Cerebellar cortex (tissue), 1 donor: ENCODE data around the gene BARHL1.
"Not testable (repeated sequence)": the region's sequence is repeated elsewhere in the genome, so short reads cannot be mapped to it uniquely, and the experiment has no call there.

ENCODE experiments used
- DNase-seq: peaks from one replicate; pipeline ENCODE4 v3.0.0-alpha.2; 2015; ENCODE audit warnings: low spot score

The BARHL1 gene

DNA sequence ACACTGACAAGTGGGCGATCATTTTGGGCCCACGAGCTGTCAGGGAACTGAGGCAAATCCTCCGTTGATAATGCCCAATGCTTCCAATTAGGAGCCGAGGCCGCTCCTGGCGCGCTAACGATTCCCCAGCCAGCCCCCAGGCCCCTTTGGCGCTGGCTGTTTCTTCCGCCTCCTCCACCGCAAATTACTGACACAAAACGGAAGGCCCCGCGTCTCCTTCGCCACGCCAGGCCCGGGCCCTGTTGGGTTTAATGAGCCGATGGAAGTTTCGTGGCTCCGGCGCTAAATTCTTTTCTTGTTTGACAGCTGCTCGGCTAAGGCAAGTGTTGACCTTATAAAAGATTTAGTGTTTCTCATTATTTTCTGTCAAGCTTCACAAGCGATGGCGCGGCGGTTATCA lies 25.7 kb upstream of the BARHL1 start:
- no peak for DNase-seq

DNA sequence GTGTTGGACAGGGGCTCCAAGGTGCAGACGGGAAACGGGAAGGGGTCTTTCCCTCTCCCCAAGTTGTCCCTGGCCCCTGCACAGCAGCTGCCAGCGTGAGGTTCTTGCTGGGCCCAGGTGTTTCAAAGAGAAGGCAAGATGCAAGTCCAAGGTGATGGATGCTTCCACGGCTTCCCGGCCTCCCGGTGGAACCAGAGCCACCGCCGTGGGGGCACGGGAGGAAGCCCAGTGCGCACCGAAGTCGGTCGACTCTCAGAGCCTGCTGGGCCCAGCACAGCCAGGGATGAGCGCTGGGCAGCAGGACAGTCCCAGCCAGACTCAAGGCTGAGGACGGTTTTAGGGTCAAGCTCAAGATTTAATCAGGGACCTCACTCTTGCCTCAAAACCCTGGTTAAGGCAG lies 25.2 kb upstream of the BARHL1 start:
- DNase-seq = no peak

DNA sequence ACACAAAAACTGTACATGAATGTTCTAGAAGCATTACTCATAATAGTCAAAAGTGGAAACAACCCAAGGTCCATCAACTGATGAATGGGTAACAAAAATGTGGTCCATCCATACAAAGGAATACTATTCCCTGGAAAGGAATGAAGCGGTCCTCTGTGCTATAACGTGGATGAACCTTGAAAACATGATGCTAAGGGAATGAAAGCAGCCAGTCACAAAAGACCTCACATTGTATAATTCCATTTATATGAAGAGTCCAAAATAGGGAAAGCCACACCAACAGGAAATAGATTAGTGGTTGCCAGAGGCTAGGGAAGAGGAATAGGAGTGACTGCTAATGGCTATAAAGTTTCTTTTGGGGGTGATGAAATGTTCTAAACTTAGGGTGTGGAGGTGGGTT lies 22.7 kb upstream of the BARHL1 start:
- DNase-seq = no peak

DNA sequence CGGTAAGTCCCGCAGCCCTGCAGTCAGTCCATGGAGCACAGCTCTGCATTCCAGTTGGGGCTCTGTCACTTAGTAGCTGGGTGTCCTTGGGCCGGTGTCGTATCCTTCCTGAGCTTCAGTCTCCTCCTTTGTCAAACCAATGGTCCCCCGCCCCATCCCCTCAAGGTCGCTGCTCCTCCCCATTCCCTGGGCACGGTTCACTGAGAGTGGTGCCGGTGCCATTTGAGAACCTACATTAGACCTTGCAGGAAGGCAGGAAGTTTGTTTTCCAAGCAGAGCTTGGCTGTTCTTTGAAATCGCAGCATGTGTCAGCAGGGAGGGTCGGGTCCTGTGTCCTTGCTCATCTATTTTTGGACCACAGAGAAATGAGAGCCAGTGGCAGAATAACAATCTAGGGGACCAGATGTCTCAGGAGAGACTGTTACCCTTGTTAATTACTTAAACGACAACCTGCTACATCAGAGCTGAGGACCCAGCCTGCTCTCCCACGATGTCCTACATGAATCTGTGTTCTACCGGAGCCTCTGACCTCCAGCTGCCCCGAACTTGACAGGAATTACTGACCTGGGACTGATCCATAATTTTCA lies 21.7 kb upstream of the BARHL1 start:
- peak; percentile 80 for DNase-seq

DNA sequence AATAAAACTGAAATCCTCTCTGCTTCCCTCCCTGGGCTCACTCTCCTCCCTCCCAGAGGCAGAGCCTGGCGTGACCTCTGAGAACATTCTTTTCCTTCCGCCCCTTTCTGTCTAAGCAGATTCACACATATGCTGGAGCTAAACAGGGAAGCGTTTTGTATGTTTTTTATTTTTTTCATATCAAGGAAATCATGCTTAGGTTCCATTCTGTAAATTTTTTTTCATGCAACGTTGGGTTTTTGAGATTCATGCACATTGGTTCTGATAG lies 20.2 kb upstream of the BARHL1 start:
- DNase-seq = no peak

DNA sequence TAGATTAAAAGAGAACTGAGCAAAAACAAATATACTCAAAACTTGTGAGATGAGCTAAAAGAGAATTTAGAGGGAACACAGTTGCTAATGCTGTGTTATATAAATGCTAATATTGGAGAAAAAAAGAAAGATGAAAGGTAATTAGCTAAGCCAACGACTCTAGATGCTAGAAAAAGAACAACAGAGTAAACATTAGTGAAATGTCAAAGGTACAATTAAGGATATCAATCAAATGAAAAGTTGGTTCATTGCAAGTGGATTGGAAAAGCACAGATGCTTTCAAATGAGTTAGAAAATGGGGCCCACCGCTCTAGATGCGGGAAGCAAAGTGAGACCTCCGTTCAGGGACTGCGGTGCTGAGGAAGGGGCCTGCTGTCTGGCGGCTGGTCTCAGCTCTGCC lies 17.9 kb upstream of the BARHL1 start:
- no peak for DNase-seq

DNA sequence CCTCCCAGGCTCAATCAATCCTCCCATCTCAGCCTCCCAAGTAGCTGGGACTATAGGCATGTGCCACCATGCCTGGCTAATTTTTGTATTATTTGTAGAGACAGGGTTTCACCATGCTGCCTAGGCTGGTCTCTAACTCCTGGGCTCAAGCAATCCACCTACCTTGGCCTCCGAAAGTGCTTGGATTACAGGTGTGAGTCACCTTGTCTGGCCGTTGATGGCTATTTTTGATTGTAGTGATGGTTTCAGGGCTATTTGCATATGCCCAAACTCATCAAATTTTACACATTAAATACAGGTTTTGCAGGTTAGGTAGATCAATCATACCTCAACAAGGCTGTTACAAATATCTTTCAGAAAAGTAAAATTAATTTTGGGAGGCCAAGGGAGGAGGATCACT lies 13.6 kb upstream of the BARHL1 start:
- not testable (repeated sequence) for DNase-seq

DNA sequence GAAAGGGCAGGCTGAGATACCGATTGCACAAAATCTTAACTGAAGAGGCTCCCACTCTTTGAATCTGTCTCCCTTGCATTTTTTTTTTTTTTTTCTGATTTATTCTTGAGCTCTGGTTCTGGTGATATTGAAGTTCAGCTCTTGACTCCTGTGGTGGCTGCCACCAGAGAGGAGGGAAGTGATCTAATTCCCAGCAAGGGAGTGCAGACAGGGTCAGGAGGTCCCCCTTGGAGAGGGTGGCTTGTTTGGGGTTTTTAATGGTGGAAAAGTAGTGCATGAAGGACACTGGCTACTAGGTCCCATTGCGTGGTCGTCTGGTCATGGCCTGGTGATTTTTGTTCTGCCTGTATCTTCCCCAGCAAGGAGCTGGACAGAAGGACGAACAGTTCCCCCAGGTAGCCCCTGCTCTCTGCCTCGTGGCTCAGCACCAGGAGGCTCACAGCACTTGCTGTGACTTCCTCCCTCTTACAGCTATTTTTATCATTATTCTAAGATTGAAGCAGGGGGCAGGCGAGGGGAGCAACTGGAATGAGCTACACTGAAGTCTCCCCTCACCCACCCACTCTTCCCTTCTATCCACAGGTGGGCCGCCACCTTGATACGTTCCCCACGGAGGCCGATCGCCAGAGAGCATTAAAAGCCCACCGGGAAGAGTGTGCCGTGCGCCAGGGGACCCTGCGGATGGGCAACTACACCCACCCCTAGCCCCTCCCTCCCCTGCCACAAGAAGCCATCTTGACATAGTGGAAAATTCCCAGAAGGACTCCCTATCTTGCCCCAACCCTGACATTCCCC lies 10.4 kb upstream of the BARHL1 start:
- DNase-seq = no peak

DNA sequence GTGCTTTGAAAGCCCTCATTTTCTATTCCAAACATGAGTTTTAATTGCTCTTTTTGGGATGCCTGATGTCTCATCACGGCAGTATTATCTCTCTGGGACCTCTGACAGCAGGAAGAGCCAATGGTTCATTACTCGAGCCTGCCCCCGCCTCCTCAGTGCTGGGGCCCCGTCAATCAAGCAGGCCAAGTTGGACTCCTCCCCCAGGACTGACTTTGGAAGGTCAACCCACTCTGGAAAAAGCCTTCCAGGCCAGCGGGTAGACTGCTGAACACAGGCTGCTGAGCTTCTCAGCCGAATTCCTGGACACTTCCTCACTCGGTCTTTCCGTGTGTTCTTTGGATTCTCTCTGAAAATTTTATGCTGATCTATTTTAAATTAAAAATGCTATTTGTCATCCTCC lies 9.5 kb upstream of the BARHL1 start:
- DNase-seq = no peak

DNA sequence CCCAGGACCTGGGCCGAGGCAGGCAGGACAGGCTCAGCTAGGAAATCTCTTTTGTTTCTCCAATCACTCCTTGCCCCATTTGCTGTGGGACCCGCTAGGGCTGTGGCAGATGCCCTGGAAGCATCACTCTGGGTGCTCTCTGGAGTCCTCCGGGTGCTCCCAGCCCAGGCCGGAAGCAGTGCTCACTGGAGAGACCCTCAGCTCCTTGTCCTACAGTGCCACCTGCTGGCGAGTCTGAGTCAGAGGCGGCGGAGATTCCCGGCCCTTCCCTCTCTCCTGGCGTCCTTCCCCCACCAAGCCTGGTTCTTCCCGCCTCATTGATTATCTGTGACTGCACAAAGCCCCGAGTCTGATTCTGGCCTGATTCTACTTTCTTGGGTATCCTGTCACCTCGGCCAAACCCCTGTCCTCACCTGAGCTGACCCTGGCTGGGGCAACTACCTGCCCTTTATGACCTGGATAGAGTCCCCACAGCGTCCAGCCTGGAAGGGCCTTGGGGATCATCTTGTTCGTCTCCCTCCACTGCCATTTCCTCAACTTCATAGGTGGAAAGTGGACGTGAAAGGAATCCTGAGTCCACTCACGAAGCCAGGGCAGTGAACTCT lies 7.3 kb upstream of the BARHL1 start:
- peak; percentile 89 for DNase-seq

DNA sequence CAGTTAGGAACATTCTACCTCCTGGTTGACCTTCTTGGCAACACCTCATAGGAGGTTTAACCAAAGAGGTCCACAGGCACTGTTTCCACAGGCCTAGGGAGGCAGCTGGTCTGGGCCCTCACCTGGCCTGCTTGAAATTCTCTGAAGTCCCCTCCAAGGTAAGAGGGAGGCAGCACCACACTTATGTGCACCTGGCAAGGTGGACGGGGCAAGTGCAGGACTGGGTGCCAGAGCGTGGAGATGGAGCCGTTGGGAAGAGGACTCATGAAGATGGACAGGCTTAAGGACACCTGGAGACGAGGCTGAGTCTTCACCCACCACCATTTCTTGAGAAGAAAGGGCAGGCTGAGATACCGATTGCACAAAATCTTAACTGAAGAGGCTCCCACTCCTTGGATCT lies 6.6 kb upstream of the BARHL1 start:
- DNase-seq = peak; percentile 4

DNA sequence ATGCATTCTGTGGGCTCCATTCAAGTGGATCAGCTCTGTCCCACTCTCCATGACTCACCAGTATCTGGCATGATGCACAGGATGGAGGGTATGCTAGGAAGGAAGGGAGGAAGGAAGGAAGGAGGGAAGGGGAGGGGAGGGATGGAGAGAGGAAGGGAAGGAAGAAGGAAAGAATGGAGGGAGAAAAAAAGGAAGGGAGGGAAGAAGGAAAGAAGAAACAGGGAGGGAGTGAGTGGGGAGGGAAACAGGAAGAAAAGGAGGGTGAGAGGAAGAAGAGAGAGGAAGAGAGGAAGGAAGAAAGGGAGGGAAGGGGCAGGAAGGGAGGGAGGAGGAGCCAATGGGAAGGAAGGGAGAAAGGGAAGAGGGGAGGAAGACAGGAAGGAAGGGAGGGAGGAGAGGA lies 5.3 kb upstream of the BARHL1 start:
- DNase-seq = no peak

DNA sequence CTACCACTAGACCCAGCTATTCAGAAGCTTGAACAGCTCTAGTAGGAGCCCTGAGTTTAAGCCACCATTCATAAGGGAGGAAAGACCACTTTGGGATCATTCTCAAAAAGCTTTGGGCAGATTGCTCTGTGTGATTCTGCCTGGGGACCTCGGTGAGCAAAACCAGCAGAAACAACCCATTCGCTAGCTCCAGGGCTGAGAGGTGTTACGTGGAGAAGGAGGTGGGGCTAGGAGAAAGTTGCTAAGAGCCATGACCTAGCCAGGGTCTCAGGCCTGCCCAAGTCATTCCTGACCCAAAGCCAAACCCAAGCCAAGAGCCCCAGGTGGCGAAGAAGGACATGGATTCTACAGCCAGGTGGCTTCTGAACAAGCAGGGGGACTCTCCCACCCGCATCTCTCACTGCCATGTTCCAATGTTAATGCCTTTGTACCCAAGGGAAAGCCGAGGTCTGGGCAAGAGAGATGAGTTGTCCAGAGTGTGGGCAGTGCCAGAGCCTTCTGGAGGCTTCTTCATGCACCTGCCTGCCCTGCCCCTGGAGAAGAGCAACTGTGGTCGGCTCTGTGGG lies 4.0 kb upstream of the BARHL1 start:
- DNase-seq = peak; percentile 35

DNA sequence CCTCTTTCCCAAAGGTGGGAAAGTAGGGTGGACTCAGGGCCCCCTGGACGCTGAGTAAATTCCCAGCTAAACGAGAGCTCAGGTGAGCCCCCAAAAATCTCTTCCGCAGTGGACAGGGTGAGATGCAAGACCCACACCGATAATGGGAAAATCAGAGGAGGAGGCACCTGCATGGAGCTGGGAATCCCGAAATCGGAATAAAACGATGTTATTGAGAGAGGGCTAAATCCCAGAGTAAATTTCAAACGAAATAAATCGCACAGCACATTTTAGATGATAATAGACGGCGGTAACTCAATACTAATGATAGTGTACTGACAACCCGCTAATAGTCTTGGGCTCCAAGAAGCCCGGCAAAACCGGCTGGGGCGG lies 3.0 kb upstream of the BARHL1 start:
- peak; percentile 39 for DNase-seq

DNA sequence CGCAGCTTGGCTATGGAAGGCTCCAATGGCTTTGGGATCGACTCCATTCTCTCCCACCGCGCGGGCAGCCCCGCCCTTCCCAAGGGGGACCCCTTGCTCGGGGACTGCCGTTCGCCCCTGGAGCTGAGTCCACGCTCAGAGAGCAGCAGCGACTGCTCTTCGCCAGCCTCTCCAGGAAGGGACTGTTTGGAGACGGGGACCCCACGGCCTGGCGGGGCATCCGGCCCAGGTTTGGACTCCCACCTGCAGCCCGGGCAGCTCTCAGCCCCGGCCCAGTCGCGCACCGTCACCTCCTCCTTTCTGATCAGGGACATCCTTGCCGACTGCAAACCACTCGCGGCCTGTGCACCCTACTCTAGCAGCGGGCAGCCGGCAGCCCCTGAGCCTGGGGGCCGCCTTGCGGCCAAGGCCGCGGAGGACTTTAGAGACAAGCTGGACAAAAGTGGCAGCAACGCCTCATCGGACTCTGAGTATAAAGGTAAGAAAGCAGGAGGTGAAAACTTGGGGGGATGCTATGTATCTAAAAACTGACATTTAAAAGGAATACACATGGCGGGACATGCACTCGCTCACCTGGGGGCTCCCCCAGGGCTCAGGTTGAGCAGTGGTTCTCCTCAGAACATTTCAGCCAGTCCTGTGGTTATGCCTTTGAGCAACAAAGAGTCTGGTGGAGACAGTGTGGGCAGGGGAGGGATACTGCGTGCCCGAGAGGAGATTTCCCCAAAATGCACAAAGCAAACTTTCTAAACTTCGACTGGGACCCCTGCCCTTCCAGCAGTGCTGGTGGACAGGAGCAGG lies 579 bp downstream of the BARHL1 start:
- DNase-seq = peak; percentile 38

DNA sequence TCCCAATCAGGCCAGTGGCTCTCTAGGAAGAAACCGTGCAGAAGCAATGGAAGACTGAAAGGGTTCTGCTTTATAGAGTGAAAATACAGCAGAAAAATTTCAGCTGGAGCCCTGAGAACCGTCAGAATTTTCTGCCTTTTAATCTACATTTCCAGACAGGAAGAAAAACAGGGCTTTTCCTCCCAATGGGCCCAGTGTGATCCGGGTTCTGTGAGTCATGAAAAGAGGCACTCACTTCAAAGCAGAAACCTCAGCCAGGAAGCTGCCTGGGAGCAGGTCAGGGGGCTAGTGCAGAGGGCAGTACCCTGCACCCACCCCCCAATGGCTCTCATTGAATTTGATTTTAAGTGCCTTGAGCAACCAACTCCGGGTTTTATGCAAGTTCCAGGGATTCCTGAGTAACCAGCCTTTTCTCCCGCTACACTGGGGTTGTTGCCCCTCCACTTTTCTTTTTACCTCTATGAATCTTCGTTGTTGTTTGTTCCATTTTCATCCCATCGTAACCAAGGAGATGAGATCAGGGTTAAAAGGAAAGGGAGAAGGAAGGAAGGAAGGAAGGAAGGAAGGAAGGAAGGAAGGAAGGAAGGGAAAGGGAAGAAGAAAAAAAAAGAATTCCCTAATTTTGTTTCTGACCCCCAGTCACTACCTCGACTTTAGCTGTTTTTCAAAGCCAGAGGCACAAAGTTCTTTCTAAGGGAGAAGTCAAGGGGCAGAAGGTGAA lies 1.3 kb downstream of the BARHL1 start:
- peak; percentile 40 for DNase-seq

DNA sequence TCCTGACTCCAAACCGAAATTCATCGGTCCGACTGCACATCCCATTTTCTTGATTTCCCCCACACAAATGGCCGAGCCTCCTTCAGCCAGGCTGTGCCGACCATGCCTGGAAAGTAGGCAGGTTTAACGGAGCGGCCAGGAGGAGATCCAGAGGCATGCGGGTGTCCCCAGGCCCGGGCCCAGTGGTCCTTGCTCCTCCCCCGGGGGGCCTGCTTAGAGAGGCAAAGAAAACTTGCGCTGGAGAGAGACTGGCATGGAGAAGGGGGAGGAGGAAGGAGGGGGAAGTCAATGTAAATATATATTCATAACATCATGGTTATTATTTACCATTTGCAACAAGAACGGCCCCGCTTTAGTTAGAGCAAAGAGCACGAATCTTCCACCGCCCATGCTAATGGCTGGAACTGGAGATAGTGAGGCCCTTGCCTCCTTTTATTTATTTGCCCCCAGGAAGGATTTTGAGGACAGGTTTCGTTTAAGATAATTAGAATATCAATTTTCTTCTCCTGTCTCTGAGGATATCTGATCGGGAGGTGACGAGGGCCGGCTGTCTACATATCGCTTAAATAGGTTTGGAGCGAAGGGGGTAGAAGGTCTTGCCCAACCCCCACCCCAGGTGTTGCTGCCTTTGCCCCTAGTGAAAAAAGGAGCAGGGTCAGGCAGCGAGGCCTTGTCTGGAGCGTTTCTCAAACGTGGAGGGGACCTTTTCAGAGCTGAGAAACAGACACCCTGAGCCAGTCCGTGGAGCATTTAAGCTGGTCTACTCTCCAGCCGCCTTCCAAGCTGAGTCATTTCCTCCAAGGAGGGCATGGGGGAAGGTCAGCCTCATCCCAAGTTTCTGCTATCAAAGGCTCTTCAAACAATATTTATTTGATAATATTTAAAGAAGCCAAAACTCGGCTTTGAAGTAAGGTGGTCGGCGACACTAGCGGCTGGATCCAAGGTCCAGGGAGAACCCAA lies 2.5 kb downstream of the BARHL1 start:
- peak; percentile 43 for DNase-seq

DNA sequence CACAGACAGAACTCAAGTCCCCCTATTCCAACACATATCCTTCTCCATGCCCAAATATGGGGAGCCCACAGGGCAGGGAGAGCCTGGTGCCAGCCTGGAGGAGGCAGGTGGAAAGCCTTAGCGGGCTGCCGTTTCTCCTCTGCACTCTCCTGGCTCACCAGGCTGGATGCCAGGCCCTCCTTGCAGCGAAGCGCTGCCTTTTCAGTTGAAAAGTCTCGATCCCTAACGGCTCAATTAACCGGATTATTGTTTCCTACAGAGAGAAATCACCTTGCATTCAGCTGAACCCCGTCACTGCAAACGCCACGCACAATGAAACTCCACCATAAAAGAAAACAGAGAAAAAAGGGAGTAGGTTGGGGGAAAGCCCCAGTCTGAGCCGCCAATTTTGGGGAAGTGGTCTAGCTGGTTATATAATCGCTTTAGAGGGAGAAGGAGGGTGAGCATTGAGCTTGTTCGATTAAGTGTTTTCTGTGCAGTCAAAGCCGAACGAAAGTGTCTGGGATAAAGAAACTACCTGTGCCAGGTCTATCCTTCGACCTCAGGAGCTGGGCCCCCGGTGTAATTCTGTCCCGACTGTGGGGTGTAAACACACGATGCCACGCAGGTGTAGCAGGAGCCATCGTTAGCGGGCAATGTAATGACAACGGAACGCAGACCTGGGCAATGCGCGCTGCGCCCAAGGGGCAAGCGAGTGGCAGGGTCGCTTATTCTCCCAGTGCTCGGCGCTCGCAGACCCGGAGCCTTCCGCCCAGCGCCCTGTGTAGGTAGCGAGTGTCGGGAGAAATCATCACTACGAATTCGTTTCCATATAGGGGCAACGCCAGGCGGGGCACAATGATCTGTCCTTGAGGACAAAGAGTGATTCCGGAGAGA lies 3.8 kb downstream of the BARHL1 start:
- peak; percentile 55 for DNase-seq

DNA sequence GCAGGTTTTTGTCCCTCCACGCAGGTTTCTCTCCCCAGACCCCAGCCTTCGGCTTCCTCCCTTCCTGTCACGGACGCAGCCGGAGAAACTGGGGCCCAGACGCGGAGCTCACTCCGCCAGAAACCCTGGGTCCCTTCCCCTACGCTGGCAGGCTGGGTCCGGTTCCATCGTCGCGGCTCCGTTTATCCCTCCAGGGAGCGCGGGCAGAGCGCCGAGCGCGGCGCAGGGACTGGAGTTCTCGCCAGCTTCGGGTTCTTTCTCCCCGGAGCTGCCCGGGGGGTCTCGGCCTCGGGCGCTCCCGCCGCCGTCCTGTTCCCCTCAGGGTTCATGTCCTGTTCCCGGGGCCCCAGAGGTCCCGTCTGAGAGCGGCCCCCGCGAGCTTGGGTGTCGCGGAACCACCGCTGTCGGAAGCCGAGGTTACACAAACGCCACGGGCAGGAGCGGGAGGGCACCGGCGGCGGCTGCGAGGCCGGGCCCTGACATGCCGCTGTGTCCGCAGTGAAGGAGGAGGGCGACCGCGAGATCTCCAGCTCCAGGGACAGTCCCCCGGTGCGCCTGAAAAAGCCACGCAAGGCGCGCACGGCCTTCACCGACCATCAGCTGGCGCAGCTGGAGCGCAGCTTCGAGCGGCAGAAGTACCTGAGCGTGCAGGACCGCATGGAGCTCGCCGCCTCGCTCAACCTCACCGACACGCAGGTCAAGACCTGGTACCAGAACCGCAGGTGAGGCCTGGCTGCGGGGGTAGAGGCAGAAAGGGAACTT lies 4.6 kb downstream of the BARHL1 start:
- no peak for DNase-seq
